ENCODE measurements around the gene RTF2.
"Not testable (repeated sequence)": the region's sequence is repeated elsewhere in the genome, so short reads cannot be mapped to it uniquely, and the experiment has no call there.

Gene RTF2

GRCh38 chr20:56520180-56520579 lies 51.8 kb downstream of the RTF2 start:
- H3K4me3 ChIP-seq (ENCODE audit: low read depth in 1 of 2, low read length in 2 of 2): no peak overlapping the region
- no peaks in the 10 kb centered on the region for H3K27me3 ChIP-seq (ENCODE audit: control insufficient read depth in 1 of 2, insufficient read depth in 2 of 2, low read length in 2 of 2)
- no peaks in the 10 kb centered on the region for H3K9me3 ChIP-seq (ENCODE audit: low read length)
- peaks cover 26% of the 10 kb centered on the region for H3K4me1 ChIP-seq (ENCODE audit: insufficient read depth, low read length)
- no peak overlapping the region for H3K9ac ChIP-seq (ENCODE audit: low read length)
- no peak overlapping the region for H3K27ac ChIP-seq (ENCODE audit: low read depth, low read length)
- H3K36me3 ChIP-seq (ENCODE audit: insufficient read depth, low read length): peaks cover 33% of the 10 kb centered on the region

GRCh38 chr20:56520746-56521354 lies 52.4 kb downstream of the RTF2 start:
- H3K27me3 ChIP-seq (ENCODE audit: control insufficient read depth in 1 of 2, insufficient read depth in 2 of 2, low read length in 2 of 2): not testable (repeated sequence)
- H3K36me3 ChIP-seq (ENCODE audit: insufficient read depth, low read length): peaks cover 33% of the 10 kb centered on the region
- peaks cover 19% of the 10 kb centered on the region for H3K4me1 ChIP-seq (ENCODE audit: insufficient read depth, low read length)

GRCh38 chr20:56522311-56522710 lies 53.9 kb downstream of the RTF2 start:
- Histone ChIP-seq H3K27me3 (ENCODE audit: control insufficient read depth in 1 of 2, insufficient read depth in 2 of 2, low read length in 2 of 2) (no peaks in the 10 kb centered on the region), H3K9me3 (ENCODE audit: low read length) (no peaks in the 10 kb centered on the region), H3K4me1 (ENCODE audit: insufficient read depth, low read length) (peaks cover 5% of the 10 kb centered on the region), H3K36me3 (ENCODE audit: insufficient read depth, low read length) (peaks cover 33% of the 10 kb centered on the region), H3K9ac (ENCODE audit: low read length) (no peak overlapping the region), H3K27ac (ENCODE audit: low read depth, low read length) (no peak overlapping the region), H3K4me3 (ENCODE audit: low read depth in 1 of 2, low read length in 2 of 2) (no peak overlapping the region)

More at GRCh38 chr20:56520746-56521354, 52.4 kb downstream of the RTF2 start:
- not testable (repeated sequence) for H3K9me3 ChIP-seq (ENCODE audit: low read length); H3K4me3 ChIP-seq (ENCODE audit: low read depth in 1 of 2, low read length in 2 of 2); H3K27ac ChIP-seq (ENCODE audit: low read depth, low read length); H3K9ac ChIP-seq (ENCODE audit: low read length)

GRCh38 chr20:56524444-56524843 lies 56.0 kb downstream of the RTF2 start, which contains the start of gene FAM209A:
Gene FAM209A (plus strand): TSS chr20:56524744. CDS start chr20:56524809, 65 bp downstream.
- H3K27me3 ChIP-seq (ENCODE audit: control insufficient read depth in 1 of 2, insufficient read depth in 2 of 2, low read length in 2 of 2); H3K9ac ChIP-seq (ENCODE audit: low read length); H3K9me3 ChIP-seq (ENCODE audit: low read length); H3K4me1 ChIP-seq (ENCODE audit: insufficient read depth, low read length); H3K4me3 ChIP-seq (ENCODE audit: low read depth in 1 of 2, low read length in 2 of 2); H3K27ac ChIP-seq (ENCODE audit: low read depth, low read length): not testable (repeated sequence)
- H3K36me3 ChIP-seq (ENCODE audit: insufficient read depth, low read length): peaks cover 12% of the 10 kb centered on the region

- H3K4me3 ChIP-seq (ENCODE audit: low read depth in 1 of 2, low read length in 2 of 2): no peak overlapping the region
Measured at GRCh38 chr20:56527521-56527920, 59.1 kb downstream of the RTF2 start.

GRCh38 chr20:56532946-56533345 lies 64.5 kb downstream of the RTF2 start, which contains the start of gene FAM209B:
Gene FAM209B (plus strand): TSS chr20:56533246. CDS start chr20:56533342, 96 bp downstream.
- not testable (repeated sequence) for H3K36me3 ChIP-seq (ENCODE audit: insufficient read depth, low read length); H3K9me3 ChIP-seq (ENCODE audit: low read length); H3K4me3 ChIP-seq (ENCODE audit: low read depth in 1 of 2, low read length in 2 of 2); H3K9ac ChIP-seq (ENCODE audit: low read length); H3K27ac ChIP-seq (ENCODE audit: low read depth, low read length); H3K27me3 ChIP-seq (ENCODE audit: control insufficient read depth in 1 of 2, insufficient read depth in 2 of 2, low read length in 2 of 2); H3K4me1 ChIP-seq (ENCODE audit: insufficient read depth, low read length)

More at GRCh38 chr20:56527521-56527920, 59.1 kb downstream of the RTF2 start:
- H3K9me3 ChIP-seq (ENCODE audit: low read length): no peaks in the 10 kb centered on the region
- H3K27me3 ChIP-seq (ENCODE audit: control insufficient read depth in 1 of 2, insufficient read depth in 2 of 2, low read length in 2 of 2): no peaks in the 10 kb centered on the region
- H3K27ac ChIP-seq (ENCODE audit: low read depth, low read length): no peak overlapping the region
- no peaks in the 10 kb centered on the region for H3K4me1 ChIP-seq (ENCODE audit: insufficient read depth, low read length)
- no peak overlapping the region for H3K9ac ChIP-seq (ENCODE audit: low read length)
- H3K36me3 ChIP-seq (ENCODE audit: insufficient read depth, low read length): no peaks in the 10 kb centered on the region

- Histone ChIP-seq H3K27me3 (ENCODE audit: control insufficient read depth in 1 of 2, insufficient read depth in 2 of 2, low read length in 2 of 2) (no peaks in the 10 kb centered on the region), H3K36me3 (ENCODE audit: insufficient read depth, low read length) (no peaks in the 10 kb centered on the region), H3K27ac (ENCODE audit: low read depth, low read length) (no peak overlapping the region)
Measured at GRCh38 chr20:56537997-56538396, 69.6 kb downstream of the RTF2 start.

GRCh38 chr20:56540415-56540814 lies 72.0 kb downstream of the RTF2 start:
- no peaks in the 10 kb centered on the region for H3K9me3 ChIP-seq (ENCODE audit: low read length)
- H3K4me1 ChIP-seq (ENCODE audit: insufficient read depth, low read length): no peaks in the 10 kb centered on the region
- no peak overlapping the region for H3K27ac ChIP-seq (ENCODE audit: low read depth, low read length)
- H3K36me3 ChIP-seq (ENCODE audit: insufficient read depth, low read length): no peaks in the 10 kb centered on the region
- no peaks in the 10 kb centered on the region for H3K27me3 ChIP-seq (ENCODE audit: control insufficient read depth in 1 of 2, insufficient read depth in 2 of 2, low read length in 2 of 2)
- no peak overlapping the region for H3K9ac ChIP-seq (ENCODE audit: low read length)
- H3K4me3 ChIP-seq (ENCODE audit: low read depth in 1 of 2, low read length in 2 of 2): no peak overlapping the region

More at GRCh38 chr20:56537997-56538396, 69.6 kb downstream of the RTF2 start:
- Histone ChIP-seq H3K9me3 (ENCODE audit: low read length) (no peaks in the 10 kb centered on the region), H3K4me3 (ENCODE audit: low read depth in 1 of 2, low read length in 2 of 2) (no peak overlapping the region), H3K9ac (ENCODE audit: low read length) (no peak overlapping the region), H3K4me1 (ENCODE audit: insufficient read depth, low read length) (no peaks in the 10 kb centered on the region)

GRCh38 chr20:56542489-56543030 lies 74.1 kb downstream of the RTF2 start:
- Histone ChIP-seq H3K4me3 (ENCODE audit: low read depth in 1 of 2, low read length in 2 of 2) (no peak overlapping the region), H3K36me3 (ENCODE audit: insufficient read depth, low read length) (no peaks in the 10 kb centered on the region), H3K4me1 (ENCODE audit: insufficient read depth, low read length) (no peaks in the 10 kb centered on the region), H3K9ac (ENCODE audit: low read length) (no peak overlapping the region), H3K27me3 (ENCODE audit: control insufficient read depth in 1 of 2, insufficient read depth in 2 of 2, low read length in 2 of 2) (no peaks in the 10 kb centered on the region), H3K9me3 (ENCODE audit: low read length) (no peaks in the 10 kb centered on the region), H3K27ac (ENCODE audit: low read depth, low read length) (no peak overlapping the region)

- Histone ChIP-seq H3K27ac (ENCODE audit: low read depth, low read length) (no peak overlapping the region), H3K9ac (ENCODE audit: low read length) (no peak overlapping the region), H3K9me3 (ENCODE audit: low read length) (no peaks in the 10 kb centered on the region), H3K36me3 (ENCODE audit: insufficient read depth, low read length) (no peaks in the 10 kb centered on the region), H3K4me1 (ENCODE audit: insufficient read depth, low read length) (peaks cover 6% of the 10 kb centered on the region), H3K4me3 (ENCODE audit: low read depth in 1 of 2, low read length in 2 of 2) (no peak overlapping the region), H3K27me3 (ENCODE audit: control insufficient read depth in 1 of 2, insufficient read depth in 2 of 2, low read length in 2 of 2) (no peaks in the 10 kb centered on the region)
Measured at GRCh38 chr20:56551571-56551970, 83.1 kb downstream of the RTF2 start.

GRCh38 chr20:56552911-56553629 lies 84.6 kb downstream of the RTF2 start:
- no peak overlapping the region for H3K4me3 ChIP-seq (ENCODE audit: low read depth in 1 of 2, low read length in 2 of 2)
- H3K27ac ChIP-seq (ENCODE audit: low read depth, low read length): no peak overlapping the region
- no peaks in the 10 kb centered on the region for H3K9me3 ChIP-seq (ENCODE audit: low read length)
- H3K36me3 ChIP-seq (ENCODE audit: insufficient read depth, low read length): no peaks in the 10 kb centered on the region
- H3K9ac ChIP-seq (ENCODE audit: low read length): no peak overlapping the region
- peaks cover 6% of the 10 kb centered on the region for H3K4me1 ChIP-seq (ENCODE audit: insufficient read depth, low read length)
- H3K27me3 ChIP-seq (ENCODE audit: control insufficient read depth in 1 of 2, insufficient read depth in 2 of 2, low read length in 2 of 2): no peaks in the 10 kb centered on the region

Data from muscle layer of colon (tissue), 2 donors.